ENCODE results near the gene SYDE1. TPM values are rescaled to one million over a fixed set of nuclear protein-coding genes. Genes with fewer than 3 reads are reported as not detected.

Gene SYDE1
- total and polyA plus RNA-seq, 7 donors: 1.2 to 39.9 (median 29.6) TPM

DNA sequence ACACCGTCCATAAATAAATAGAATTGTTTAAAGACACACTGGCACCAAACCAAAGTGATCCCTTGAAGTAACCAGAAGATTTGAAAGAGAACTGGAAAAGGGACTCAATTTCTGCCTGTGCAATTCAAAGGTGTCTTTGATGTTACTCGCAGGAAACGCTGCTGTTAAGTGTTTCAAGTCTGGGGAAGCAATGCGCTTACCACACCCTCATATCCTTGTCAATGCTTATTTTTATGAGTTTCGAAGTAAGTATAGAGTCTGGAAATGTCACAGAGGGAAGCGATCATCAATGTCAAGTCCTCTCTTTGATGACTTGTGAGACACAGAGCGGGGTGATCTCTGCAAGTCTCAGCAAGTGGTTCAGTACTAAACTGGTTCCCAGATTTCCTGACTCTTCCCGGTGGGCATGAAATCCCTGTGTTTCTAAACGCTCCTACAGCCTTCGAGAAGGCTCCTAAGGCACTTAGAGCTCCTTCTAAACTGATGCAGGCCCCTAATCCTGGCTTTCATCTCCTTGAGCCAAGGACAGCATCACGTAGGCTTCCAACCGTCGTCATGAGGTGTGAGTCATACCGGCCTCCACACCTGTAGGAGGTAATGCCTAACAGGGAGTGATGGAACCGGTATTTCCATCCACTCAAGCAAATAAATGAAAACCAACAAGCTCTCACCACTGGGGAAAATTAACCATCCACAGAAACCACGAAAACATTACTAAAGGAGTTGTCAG is 22.8 kb downstream of the SYDE1 start:
- intact Hi-C loops (cut with DNase I): loop anchor here (10.0 kb wide), 1 partner anchor 945 kb away; the partner anchor contains the start of gene TPM4
- peak; percentile 4 for DNase-seq
- WGBS, 2 donors: 42 to 53% methylated on average over 16 of the region's 16 CpGs

DNA sequence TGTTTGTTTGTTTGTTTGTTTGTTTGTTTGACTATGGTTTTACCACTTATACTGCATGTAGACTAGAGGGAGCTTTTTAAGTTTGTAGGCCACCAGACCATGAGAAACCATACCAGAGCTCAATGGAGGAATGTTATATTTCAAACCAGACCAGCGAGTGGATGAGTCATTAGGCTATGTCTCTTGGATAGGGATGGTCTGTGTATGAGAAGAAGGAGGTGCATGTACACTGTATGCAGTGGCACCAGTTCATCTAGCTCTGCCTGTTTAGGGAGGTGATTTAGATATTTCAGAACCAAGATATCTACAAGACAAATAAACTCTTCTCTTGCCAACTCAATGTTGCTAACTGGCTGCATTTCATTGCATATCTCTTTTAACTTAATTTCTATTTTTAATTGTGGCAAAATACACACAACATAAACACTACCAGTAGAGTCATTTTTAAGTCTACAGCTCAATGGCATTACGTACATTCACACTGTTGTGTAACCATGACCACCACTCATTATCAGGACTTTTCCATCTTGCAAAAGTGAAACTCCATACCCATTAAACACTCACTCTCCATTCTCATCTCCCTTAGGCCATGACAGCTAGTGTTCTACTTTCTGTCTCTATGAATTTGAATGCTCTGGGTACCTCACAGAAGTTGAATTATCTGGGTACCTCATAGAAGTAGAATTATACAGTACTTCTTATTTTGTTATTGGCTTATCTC is 29.2 kb downstream of the SYDE1 start:
- 69 to 78% methylated on average over 2 of the region's 2 CpGs for WGBS, 2 donors
- peaks cover 0 to 6% (median 2%) of the 10 kb centered on the region in 4 donors for H3K9me3 ChIP-seq
- H3K4me1 ChIP-seq: no peaks in the 10 kb centered on the region
- H3K27ac ChIP-seq: no peak overlapping the region
- DNase-seq: no peak
- TF ChIP-seq POLR2AphosphoS5 (IDR thresholded peaks at IDR 0.05) (no peak), POLR2A (IDR thresholded peaks at IDR 0.05) (no peak), EP300 (IDR thresholded peaks at IDR 0.05) (no peak)
- TF ChIP-seq, protein P1, sequence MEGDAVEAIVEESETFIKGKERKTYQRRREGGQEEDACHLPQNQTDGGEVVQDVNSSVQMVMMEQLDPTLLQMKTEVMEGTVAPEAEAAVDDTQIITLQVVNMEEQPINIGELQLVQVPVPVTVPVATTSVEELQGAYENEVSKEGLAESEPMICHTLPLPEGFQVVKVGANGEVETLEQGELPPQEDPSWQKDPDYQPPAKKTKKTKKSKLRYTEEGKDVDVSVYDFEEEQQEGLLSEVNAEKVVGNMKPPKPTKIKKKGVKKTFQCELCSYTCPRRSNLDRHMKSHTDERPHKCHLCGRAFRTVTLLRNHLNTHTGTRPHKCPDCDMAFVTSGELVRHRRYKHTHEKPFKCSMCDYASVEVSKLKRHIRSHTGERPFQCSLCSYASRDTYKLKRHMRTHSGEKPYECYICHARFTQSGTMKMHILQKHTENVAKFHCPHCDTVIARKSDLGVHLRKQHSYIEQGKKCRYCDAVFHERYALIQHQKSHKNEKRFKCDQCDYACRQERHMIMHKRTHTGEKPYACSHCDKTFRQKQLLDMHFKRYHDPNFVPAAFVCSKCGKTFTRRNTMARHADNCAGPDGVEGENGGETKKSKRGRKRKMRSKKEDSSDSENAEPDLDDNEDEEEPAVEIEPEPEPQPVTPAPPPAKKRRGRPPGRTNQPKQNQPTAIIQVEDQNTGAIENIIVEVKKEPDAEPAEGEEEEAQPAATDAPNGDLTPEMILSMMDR (IDR thresholded peaks at IDR 0.05): no peak
- H3K4me3 ChIP-seq: no peak overlapping the region
- no peaks in the 10 kb centered on the region for H3K36me3 ChIP-seq
- intact Hi-C loops (cut with DNase I): no loop called here
- H3K27me3 ChIP-seq: no peaks in the 10 kb centered on the region

More for the DNA sequence above, 22.8 kb downstream of the SYDE1 start:
- TF ChIP-seq, protein P1 (IDR thresholded peaks at IDR 0.05): no peak
- TF ChIP-seq POLR2AphosphoS5 (IDR thresholded peaks at IDR 0.05): no peak
- H3K4me1 ChIP-seq: peaks cover 0 to 5% (median under 1%) of the 10 kb centered on the region in 4 donors
- H3K27me3 ChIP-seq: no peaks in the 10 kb centered on the region
- no peaks in the 10 kb centered on the region for H3K9me3 ChIP-seq
- no peak overlapping the region for H3K27ac ChIP-seq
- no peaks in the 10 kb centered on the region for H3K36me3 ChIP-seq
- H3K4me3 ChIP-seq: no peak overlapping the region

DNA sequence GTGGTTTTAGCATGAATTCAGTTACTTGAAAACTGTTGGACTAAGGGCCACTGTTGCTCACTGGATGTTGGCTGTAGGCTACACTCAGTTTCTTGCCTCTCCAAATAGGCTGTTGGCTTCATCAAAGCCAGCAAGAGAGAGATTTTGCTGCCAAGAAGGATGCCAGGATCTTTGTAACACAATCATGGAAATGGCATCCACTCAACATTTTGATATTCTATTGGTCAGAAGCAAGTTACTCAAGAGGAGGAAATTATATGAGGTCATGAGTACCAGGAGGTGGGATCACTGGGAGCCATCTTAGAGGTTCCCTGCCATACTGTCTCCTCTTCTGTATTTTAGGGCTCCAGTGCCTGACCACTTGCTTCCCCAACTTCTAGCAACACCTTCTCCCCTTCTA is 30.6 kb downstream of the SYDE1 start:
- Histone ChIP-seq H3K4me3 (no peak overlapping the region), H3K27ac (no peak overlapping the region), H3K36me3 (no peaks in the 10 kb centered on the region), H3K27me3 (no peaks in the 10 kb centered on the region), H3K9me3 (peaks cover 0 to 6% (median 2%) of the 10 kb centered on the region in 4 donors), H3K4me1 (no peaks in the 10 kb centered on the region)
- no peak for DNase-seq
- intact Hi-C loops (cut with DNase I): no loop called here
- TF ChIP-seq POLR2A (IDR thresholded peaks at IDR 0.05) (no peak), EP300 (IDR thresholded peaks at IDR 0.05) (no peak), POLR2AphosphoS5 (IDR thresholded peaks at IDR 0.05) (no peak)
- TF ChIP-seq, protein P1 (IDR thresholded peaks at IDR 0.05): no peak

DNA sequence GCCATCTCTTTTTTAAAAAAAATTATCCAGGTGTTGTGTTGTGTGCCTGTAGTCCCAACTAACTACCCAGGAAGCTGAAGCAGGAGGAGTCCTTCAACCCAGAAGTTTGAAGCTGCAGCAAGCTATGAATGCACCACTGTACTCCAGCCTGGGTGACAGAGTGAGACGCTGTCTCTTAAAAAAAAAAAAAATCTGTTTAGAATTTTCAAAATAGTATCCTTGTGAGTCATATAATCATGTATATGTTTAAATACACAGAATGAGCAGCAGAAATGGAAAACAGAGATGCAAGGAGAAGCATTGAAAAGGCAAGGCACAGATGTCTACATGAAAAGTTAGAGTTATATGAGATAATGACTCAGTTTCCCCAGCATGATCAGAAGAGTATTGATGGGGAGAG is 31.2 kb downstream of the SYDE1 start:
- DNase-seq: no peak
- H3K4me3 ChIP-seq: no peak overlapping the region
- H3K27ac ChIP-seq: no peak overlapping the region
- intact Hi-C loops (cut with DNase I): no loop called here
- TF ChIP-seq, protein P1 (IDR thresholded peaks at IDR 0.05): no peak
- no peak for TF ChIP-seq EP300 (IDR thresholded peaks at IDR 0.05)
- peaks cover 0 to 6% (median 2%) of the 10 kb centered on the region in 4 donors for H3K9me3 ChIP-seq
- H3K27me3 ChIP-seq: no peaks in the 10 kb centered on the region
- H3K36me3 ChIP-seq: no peaks in the 10 kb centered on the region
- 82 to 84% methylated on average over 1 of the region's 1 CpG for WGBS, 2 donors
- H3K4me1 ChIP-seq: no peaks in the 10 kb centered on the region

Data from sigmoid colon (tissue), 7 donors.